ENCODE data around the gene TMEM116. TPM values are rescaled to one million over a fixed set of nuclear protein-coding genes. Genes with fewer than 3 reads are reported as not detected.
A peak's percentile ranks its signal among the peaks of the same experiment; 100 is the strongest.

The TMEM116 gene
- total and polyA plus RNA-seq, 10 of the 15 experiments (the other 5 are each of a cell fraction or from before 2014, with no cell fraction given): 6.0 to 25.7 (median 8.5) TPM

DNA sequence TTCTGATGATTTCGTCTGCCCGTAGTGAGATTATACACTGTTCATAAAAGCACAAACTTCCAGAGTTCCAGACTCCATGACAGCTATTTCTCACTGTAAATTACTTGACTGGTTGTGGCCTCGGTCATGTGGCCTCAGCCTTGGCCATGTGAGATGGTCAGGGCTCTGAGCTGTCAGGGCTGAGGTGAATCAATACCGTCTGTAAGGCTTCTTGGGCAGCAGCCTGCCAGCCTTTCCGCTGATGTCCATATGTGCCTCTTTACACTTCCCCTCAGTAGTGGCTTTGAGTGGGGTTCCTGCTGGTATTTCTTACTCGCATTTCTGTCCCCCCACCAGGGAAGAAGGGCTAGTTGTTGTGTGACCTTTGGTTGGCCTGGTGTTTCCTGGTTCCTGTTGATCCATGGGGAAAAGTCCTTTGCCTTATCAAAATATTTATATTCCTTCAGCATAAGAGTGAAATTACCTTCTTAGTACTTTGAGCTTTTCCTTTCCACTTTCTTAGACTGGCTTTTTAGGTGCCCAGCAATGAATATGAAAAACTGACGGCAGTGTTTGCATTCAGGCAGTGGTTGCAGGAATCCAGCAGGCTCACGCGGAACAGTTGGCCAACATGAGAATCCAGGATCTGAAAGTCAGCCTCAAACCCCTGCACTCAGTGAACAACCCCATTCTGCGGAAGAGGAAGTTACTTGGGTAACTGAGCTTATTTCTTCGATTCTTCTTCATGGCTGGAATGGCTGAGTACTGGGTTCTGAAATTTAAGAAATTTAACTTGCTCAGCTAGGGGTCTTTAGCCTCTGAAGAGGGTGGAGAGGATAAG is 124.8 kb downstream of the TMEM116 start:
- no peak overlapping the region for H3K9ac ChIP-seq (ENCODE audit: control insufficient read depth, insufficient read depth, low read length)
- no peaks in the 10 kb centered on the region for H4K20me1 ChIP-seq (ENCODE audit: control insufficient read depth, insufficient read depth)
- peaks cover 22 to 24% of the 10 kb centered on the region in 2 experiments for H3K36me3 ChIP-seq (ENCODE audit: control insufficient read depth in 2 of 2, insufficient read depth in 2 of 2, low read length in 1 of 2)
- CTCF ChIA-PET: no interaction called here
- TSS peak; percentile 16 for BruUV-seq (replicated peaks)
- RAD21 ChIA-PET (ENCODE audit: unreplicated experiment): no interaction called here
- no peak overlapping the region for H3K27ac ChIP-seq (ENCODE audit: control insufficient read depth, insufficient read depth)
- SMC1A ChIA-PET (ENCODE audit: uncharacterized antibody, unreplicated experiment): no interaction called here
- POLR2A ChIA-PET: no interaction called here
- in situ Hi-C loops (cut with MboI) (no loop called here), intact Hi-C loops (cut with micrococcal nuclease; ENCODE audit: unreplicated experiment) (no loop called here)
- H3K4me3 ChIP-seq: no peak overlapping the region
- TF ChIP-seq POLR2AphosphoS2 (IDR thresholded peaks at IDR 0.05; ENCODE audit: low read depth, low read length): no peak
- ATAC-seq (no peak), FAIRE-seq (no peak), DNase-seq (ENCODE audit: low read depth, low spot score) (no peak)
- no peaks in the 10 kb centered on the region for H3K27me3 ChIP-seq (replicated peaks in 1 of 2; ENCODE audit: control insufficient read depth in 2 of 2, insufficient read depth in 2 of 2, low read length in 1 of 2)
- H2AFZ ChIP-seq (ENCODE audit: control insufficient read depth, low read depth, low read length): no peak overlapping the region
- no peaks in the 10 kb centered on the region for H3K79me2 ChIP-seq (ENCODE audit: control insufficient read depth, insufficient read depth, low read length)
- WGBS (ENCODE audit: insufficient coverage, insufficient replicate concordance, low lambda C conversion rate, missing lambda C conversion rate): 97% methylated on average over 11 of the region's 11 CpGs
- H3K4me2 ChIP-seq (ENCODE audit: control insufficient read depth, insufficient read depth): no peak overlapping the region
- no peaks in the 10 kb centered on the region for H3K4me1 ChIP-seq (ENCODE audit: control insufficient read depth, insufficient read depth, low read length)
- H3K9me3 ChIP-seq (replicated peaks; ENCODE audit: control insufficient read depth, insufficient read depth, low read length): no peaks in the 10 kb centered on the region

DNA sequence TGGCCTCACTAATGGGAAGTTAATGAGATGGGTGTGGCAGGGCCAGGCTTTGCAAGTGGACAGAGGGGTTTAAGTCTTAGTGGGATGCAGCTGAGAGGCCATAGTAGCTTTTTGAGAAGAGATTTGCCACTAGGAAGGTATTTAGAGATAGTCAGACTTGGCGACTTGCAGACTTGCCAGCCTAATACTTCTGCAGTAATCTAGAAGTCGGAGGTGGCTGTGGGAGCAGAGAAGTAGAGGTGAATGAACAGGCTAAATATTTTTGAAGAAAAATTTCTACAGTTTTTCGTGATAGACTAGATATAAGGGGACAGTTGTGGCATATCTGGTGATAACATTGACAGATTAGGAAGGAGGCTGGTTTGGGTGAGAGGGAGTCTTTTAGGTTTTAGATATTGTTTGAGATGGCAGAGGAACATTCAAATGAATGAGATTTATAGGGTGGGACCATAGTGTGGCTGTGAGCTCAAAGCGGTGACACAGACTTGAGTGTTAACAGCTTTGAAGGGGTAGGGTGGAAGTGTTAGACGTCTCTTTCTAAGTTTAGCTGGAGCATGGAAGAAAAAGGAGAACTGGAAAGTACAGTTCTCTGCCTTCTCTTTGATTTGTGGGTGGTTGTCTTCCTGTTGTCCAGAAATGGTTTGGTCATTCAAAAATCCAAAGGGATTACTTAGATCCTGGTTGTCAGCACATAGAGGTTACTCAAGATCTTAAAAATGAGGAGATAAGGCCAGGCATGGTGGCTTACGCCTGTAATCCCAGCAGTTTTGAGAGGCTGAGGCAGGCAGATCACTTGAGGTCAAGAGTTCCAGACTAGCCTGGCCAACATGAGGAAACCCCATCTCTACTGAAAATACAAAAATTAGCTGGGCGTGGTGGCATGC is 126.1 kb downstream of the TMEM116 start:
- in situ Hi-C loops (cut with MboI) (no loop called here), intact Hi-C loops (cut with micrococcal nuclease; ENCODE audit: unreplicated experiment) (no loop called here)
- Histone ChIP-seq H3K36me3 (ENCODE audit: control insufficient read depth in 2 of 2, insufficient read depth in 2 of 2, low read length in 1 of 2) (peaks cover 21 to 24% of the 10 kb centered on the region in 2 experiments), H2AFZ (ENCODE audit: control insufficient read depth, low read depth, low read length) (no peak overlapping the region), H3K9ac (ENCODE audit: control insufficient read depth, insufficient read depth, low read length) (no peak overlapping the region), H3K4me1 (ENCODE audit: control insufficient read depth, insufficient read depth, low read length) (no peaks in the 10 kb centered on the region), H3K9me3 (replicated peaks; ENCODE audit: control insufficient read depth, insufficient read depth, low read length) (no peaks in the 10 kb centered on the region), H3K27me3 (replicated peaks in 1 of 2; ENCODE audit: control insufficient read depth in 2 of 2, insufficient read depth in 2 of 2, low read length in 1 of 2) (no peaks in the 10 kb centered on the region), H3K79me2 (ENCODE audit: control insufficient read depth, insufficient read depth, low read length) (no peaks in the 10 kb centered on the region), H3K27ac (ENCODE audit: control insufficient read depth, insufficient read depth) (no peak overlapping the region), H3K4me2 (ENCODE audit: control insufficient read depth, insufficient read depth) (no peak overlapping the region), H3K4me3 (no peak overlapping the region), H4K20me1 (ENCODE audit: control insufficient read depth, insufficient read depth) (no peaks in the 10 kb centered on the region)
- POLR2A ChIA-PET: no interaction called here
- FAIRE-seq (no peak), DNase-seq (ENCODE audit: low read depth, low spot score) (no peak), ATAC-seq (no peak)
- 82% methylated on average over 7 of the region's 7 CpGs for WGBS (ENCODE audit: insufficient coverage, insufficient replicate concordance, low lambda C conversion rate, missing lambda C conversion rate)
- no TSS peak for BruUV-seq (replicated peaks)
- SMC1A ChIA-PET (ENCODE audit: uncharacterized antibody, unreplicated experiment): no interaction called here
- RAD21 ChIA-PET (ENCODE audit: unreplicated experiment): no interaction called here
- CTCF ChIA-PET: interaction anchor here (0.6 kb wide), 1 partner anchor 326 kb away, joined by 3 read pairs; no protein-coding TSS in a partner anchor
- no peak for TF ChIP-seq NR2C2 (IDR thresholded peaks at IDR 0.05; ENCODE audit: borderline replicate concordance, control insufficient read depth, insufficient read length, low read depth)
- no peak for TF ChIP-seq FOXK2 (IDR thresholded peaks at IDR 0.05)
- TF ChIP-seq BRCA1 (IDR thresholded peaks at IDR 0.05; ENCODE audit: low read depth, low read length): no peak
- TF ChIP-seq, protein P1, sequence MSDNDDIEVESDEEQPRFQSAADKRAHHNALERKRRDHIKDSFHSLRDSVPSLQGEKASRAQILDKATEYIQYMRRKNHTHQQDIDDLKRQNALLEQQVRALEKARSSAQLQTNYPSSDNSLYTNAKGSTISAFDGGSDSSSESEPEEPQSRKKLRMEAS (IDR thresholded peaks at IDR 0.05; ENCODE audit: low read depth, low read length): no peak
- no peak for TF ChIP-seq MYC (IDR thresholded peaks at IDR 0.05; ENCODE audit: insufficient read depth, insufficient read length, insufficient replicate concordance, low read length, severe bottlenecking)
- no peak for TF ChIP-seq JUND (IDR thresholded peaks at IDR 0.05; ENCODE audit: low read depth, low read length)
- TF ChIP-seq CEBPB (IDR thresholded peaks at IDR 0.05; ENCODE audit: borderline replicate concordance in 1 of 2, low read depth in 2 of 2, low read length in 2 of 2): no peak
- TF ChIP-seq CUX1 (IDR thresholded peaks at IDR 0.05; ENCODE audit: insufficient replicate concordance, low read depth, low read length): no peak

Data from GM12878 (cell line).